Measurements from ENCODE around the gene PSAP. TPM values are rescaled to one million over a fixed set of nuclear protein-coding genes. Genes with fewer than 3 reads are reported as not detected.

Gene PSAP
- total RNA-seq, 1 experiment from 2014 or later: 1,316 TPM

DNA sequence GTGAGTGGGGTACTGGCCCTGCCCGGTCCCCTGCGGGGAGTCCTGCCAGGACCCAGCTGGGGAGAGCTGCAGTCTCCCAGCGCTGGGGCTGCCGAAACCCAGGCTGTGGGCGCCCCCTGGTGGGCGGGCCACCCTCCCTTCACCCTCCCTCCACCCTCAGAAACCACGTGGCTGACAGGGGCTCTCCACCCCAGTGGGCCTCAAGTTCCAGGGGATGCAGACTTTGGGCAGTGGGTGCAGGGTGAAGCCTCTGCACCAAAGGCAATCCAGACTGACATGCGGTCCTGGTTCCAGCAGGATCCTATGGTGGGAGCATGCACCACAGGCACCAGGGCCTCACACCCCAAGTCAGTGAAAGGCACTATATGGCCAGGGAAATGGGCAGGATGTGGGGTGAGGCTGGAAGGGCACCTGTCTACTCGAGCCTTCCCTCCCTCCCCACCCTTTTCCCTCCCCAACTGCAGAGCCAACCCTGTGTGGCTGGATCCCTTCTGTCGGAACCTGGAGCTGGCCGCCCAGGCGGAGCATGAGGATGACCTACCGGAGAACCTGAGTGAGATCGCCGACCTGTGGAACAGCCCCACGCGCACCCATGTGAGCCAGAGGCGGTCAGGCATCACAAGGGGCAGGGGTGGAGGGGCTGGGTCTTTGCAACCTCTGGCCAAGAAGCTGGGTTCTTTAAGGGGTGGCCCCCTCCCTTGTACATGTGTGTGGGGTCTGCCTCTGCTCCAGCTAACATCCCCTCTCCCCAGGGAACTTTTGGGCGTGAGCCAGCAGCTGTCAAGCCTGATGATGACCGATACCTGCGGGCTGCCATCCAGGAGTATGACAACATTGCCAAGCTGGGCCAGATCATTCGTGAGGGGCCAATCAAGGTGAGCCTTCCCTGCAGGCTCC, 38.8 kb downstream of the PSAP start:
- POLR2A ChIA-PET: interaction anchor here (1.0 kb wide), 1 partner anchor 39 kb away, joined by 6 read pairs; the partner anchor contains the start of gene PSAP
- DNase-seq: peak; percentile 74 to 91
- BruUV-seq (replicated peaks): no TSS peak
- Mint-ChIP-seq H3K36me3 (ENCODE audit: insufficient read depth, unreplicated experiment) (peaks cover 75% of the 10 kb centered on the region), H3K4me1 (ENCODE audit: low read depth, unreplicated experiment) (peaks cover 7% of the 10 kb centered on the region), H3K27ac (ENCODE audit: unreplicated experiment) (no peak overlapping the region), H3K9me3 (ENCODE audit: unreplicated experiment) (no peaks in the 10 kb centered on the region), H3K27me3 (ENCODE audit: insufficient read depth, unreplicated experiment) (no peaks in the 10 kb centered on the region), H3K4me3 (ENCODE audit: unreplicated experiment) (no peak overlapping the region)
- Histone ChIP-seq H3K9me3 (no peaks in the 10 kb centered on the region), H3K4me1 (no peaks in the 10 kb centered on the region), H3K4me3 (ENCODE audit: low read depth, low read length) (no peak overlapping the region), H3K27me3 (replicated peaks; ENCODE audit: control insufficient read depth, insufficient read depth, low read length) (no peaks in the 10 kb centered on the region), H3K36me3 (ENCODE audit: control insufficient read depth, insufficient read depth, low read length) (peaks cover 8% of the 10 kb centered on the region; the same call in 1 of the 2 replicates)
- TF ChIP-seq, protein P1, sequence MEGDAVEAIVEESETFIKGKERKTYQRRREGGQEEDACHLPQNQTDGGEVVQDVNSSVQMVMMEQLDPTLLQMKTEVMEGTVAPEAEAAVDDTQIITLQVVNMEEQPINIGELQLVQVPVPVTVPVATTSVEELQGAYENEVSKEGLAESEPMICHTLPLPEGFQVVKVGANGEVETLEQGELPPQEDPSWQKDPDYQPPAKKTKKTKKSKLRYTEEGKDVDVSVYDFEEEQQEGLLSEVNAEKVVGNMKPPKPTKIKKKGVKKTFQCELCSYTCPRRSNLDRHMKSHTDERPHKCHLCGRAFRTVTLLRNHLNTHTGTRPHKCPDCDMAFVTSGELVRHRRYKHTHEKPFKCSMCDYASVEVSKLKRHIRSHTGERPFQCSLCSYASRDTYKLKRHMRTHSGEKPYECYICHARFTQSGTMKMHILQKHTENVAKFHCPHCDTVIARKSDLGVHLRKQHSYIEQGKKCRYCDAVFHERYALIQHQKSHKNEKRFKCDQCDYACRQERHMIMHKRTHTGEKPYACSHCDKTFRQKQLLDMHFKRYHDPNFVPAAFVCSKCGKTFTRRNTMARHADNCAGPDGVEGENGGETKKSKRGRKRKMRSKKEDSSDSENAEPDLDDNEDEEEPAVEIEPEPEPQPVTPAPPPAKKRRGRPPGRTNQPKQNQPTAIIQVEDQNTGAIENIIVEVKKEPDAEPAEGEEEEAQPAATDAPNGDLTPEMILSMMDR (IDR thresholded peaks at IDR 0.05; ENCODE audit: insufficient read depth in 1 of 2, low read depth in 1 of 2, low read length in 1 of 2, severe bottlenecking in 1 of 2, unreplicated experiment in 1 of 2): peak; percentile 98
- intact Hi-C loops (cut with micrococcal nuclease; ENCODE audit: unreplicated experiment): loop anchor here (1.0 to 5.0 kb wide), 2 partner anchors 84 to 105 kb away; no protein-coding TSS in a partner anchor
- CTCF ChIA-PET: interaction anchor here (0.5 to 2.2 kb wide), 15 partner anchors 17 to 496 kb away, joined by 3 to 15 read pairs (median 3); partner anchors contain the start of gene PSAP

DNA sequence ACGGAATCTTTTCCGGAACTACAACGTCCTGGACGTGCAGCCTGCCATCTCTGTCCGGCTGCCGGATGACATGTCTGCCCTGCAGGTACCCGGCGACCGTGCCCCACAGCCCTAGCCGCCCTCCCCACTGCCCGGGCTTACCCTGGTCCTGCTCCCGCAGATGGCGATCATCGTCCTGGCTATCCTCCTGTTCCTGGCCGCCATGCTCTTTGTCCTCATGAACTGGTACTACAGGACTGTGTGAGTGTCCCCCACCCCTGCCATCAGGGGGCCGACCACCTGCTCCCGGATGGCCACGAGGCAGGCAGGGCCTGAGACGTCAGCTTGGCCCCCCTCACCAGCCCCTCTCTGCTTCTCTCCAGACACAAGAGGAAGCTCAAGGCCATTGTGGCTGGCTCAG, 39.7 kb downstream of the PSAP start:
- DNase-seq: no peak
- Histone ChIP-seq H3K27me3 (replicated peaks; ENCODE audit: control insufficient read depth, insufficient read depth, low read length) (no peaks in the 10 kb centered on the region), H3K9me3 (no peaks in the 10 kb centered on the region), H3K4me3 (ENCODE audit: low read depth, low read length) (no peak overlapping the region), H3K36me3 (ENCODE audit: control insufficient read depth, insufficient read depth, low read length) (peaks cover 6% of the 10 kb centered on the region; the same call in 1 of the 2 replicates), H3K4me1 (no peaks in the 10 kb centered on the region)
- intact Hi-C loops (cut with micrococcal nuclease; ENCODE audit: unreplicated experiment): loop anchor here (5.0 kb wide), 1 partner anchor 104 kb away; no protein-coding TSS in a partner anchor
- Mint-ChIP-seq H3K27ac (ENCODE audit: unreplicated experiment) (no peak overlapping the region), H3K36me3 (ENCODE audit: insufficient read depth, unreplicated experiment) (peaks cover 66% of the 10 kb centered on the region), H3K4me3 (ENCODE audit: unreplicated experiment) (no peak overlapping the region), H3K27me3 (ENCODE audit: insufficient read depth, unreplicated experiment) (no peaks in the 10 kb centered on the region), H3K9me3 (ENCODE audit: unreplicated experiment) (no peaks in the 10 kb centered on the region), H3K4me1 (ENCODE audit: low read depth, unreplicated experiment) (peaks cover 7% of the 10 kb centered on the region)
- POLR2A ChIA-PET: interaction anchor here (1.0 kb wide), 1 partner anchor 40 kb away, joined by 6 read pairs; the partner anchor contains the start of gene PSAP
- TF ChIP-seq, protein P1 (IDR thresholded peaks at IDR 0.05; ENCODE audit: insufficient read depth in 1 of 2, low read depth in 1 of 2, low read length in 1 of 2, severe bottlenecking in 1 of 2, unreplicated experiment in 1 of 2): no peak
- CTCF ChIA-PET: interaction anchor here (0.6 to 2.2 kb wide), 9 partner anchors 16 to 496 kb away, joined by 3 to 15 read pairs (median 4); no protein-coding TSS in a partner anchor
- BruUV-seq (replicated peaks): no TSS peak

DNA sequence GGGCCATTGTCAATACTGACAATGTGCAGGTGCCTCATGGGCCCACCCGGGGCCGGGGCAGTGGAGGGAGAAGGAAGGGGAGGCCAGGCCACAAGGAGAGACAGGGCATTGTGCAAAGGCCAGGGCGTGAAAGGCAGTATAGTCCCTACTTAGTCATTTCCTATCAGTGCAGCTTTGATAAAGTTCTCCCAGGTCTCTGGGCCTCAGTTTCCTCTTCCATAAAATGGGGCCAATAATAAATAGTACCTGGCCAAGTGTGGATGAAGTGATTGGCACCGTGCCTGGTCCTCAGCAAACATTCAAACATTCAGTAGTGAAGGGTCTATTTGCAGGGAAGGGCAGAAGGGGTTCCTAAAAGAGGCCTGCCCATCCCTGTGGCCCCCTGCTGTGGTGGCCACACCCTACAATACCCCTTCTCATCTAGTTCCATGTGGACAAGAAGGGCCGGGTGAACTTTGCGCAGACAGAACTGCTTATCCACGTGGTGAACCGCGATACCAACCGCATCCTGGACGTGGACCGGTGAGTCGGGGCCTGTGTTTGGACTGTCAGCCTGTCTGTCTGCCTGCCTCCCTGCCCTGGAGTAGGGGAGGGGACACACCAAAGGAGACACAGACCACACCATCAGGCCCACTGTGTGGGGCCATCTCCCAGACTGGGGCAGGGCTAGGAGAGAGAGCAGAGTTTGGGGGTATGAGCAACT, 40.9 kb downstream of the PSAP start:
- TF ChIP-seq, protein P1 (IDR thresholded peaks at IDR 0.05; ENCODE audit: insufficient read depth in 1 of 2, low read depth in 1 of 2, low read length in 1 of 2, severe bottlenecking in 1 of 2, unreplicated experiment in 1 of 2): no peak
- H3K36me3 Mint-ChIP-seq (ENCODE audit: insufficient read depth, unreplicated experiment): peaks cover 54% of the 10 kb centered on the region
- intact Hi-C loops (cut with micrococcal nuclease; ENCODE audit: unreplicated experiment): loop anchor here (5.0 kb wide), 1 partner anchor 103 kb away; no protein-coding TSS in a partner anchor
- DNase-seq: no peak
- H3K27me3 ChIP-seq (replicated peaks; ENCODE audit: control insufficient read depth, insufficient read depth, low read length): no peaks in the 10 kb centered on the region
- H3K27ac Mint-ChIP-seq (ENCODE audit: unreplicated experiment): no peak overlapping the region
- no peaks in the 10 kb centered on the region for H3K27me3 Mint-ChIP-seq (ENCODE audit: insufficient read depth, unreplicated experiment)
- CTCF ChIA-PET: interaction anchor here (0.7 kb wide), 1 partner anchor 135 kb away, joined by 4 read pairs; no protein-coding TSS in a partner anchor
- H3K4me3 Mint-ChIP-seq (ENCODE audit: unreplicated experiment): no peak overlapping the region
- POLR2A ChIA-PET: no interaction called here
- no peaks in the 10 kb centered on the region for H3K9me3 Mint-ChIP-seq (ENCODE audit: unreplicated experiment)
- no peak overlapping the region for H3K4me3 ChIP-seq (ENCODE audit: low read depth, low read length)
- no peaks in the 10 kb centered on the region for H3K4me1 ChIP-seq
- peaks cover 3% of the 10 kb centered on the region; the same call in 1 of the 2 replicates for H3K36me3 ChIP-seq (ENCODE audit: control insufficient read depth, insufficient read depth, low read length)
- H3K4me1 Mint-ChIP-seq (ENCODE audit: low read depth, unreplicated experiment): peaks cover 7% of the 10 kb centered on the region
- no TSS peak for BruUV-seq (replicated peaks)
- no peaks in the 10 kb centered on the region for H3K9me3 ChIP-seq
